ENCODE results near the gene KCNS1. TPM values are rescaled to one million over a fixed set of nuclear protein-coding genes. Genes with fewer than 3 reads are reported as not detected.

KCNS1 gene
- total RNA-seq, 1 experiment from 2014 or later, result not detected

DNA sequence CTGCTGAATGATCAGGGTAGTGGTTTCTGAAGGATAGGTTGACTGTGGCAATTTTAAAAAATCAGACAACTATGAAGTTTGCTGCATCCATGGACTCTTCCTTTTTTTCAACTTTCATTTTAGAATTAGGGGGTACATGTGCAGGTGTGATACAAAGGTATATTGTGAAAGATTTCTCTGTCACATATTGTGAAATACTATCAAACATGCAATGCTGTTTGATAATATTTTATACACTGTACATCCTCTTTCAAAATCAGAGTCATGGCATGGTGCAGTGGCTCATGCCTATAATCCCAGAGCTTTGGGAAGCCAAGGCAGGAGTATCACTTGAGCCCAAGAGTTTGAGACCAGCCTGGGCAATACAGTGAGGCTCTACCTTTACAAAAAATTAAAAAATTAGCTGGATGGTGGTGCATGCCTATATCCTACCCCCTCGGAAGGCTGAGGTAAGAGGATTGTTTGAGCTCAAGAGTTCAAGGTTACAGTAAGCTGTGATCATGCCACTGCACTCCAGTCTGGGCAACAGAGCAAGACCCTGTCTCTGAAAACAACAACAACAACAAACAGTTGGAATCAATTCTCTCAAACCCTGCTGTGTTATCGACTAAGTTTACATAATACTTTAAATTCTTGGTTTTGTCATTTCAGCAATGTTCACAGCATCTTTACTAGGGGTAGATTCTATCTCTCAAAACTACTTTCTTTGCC, 18.8 kb upstream of the KCNS1 start:
- Histone ChIP-seq H3K36me3 (ENCODE audit: low read depth, low read length) (no peaks in the 10 kb centered on the region), H3K27me3 (ENCODE audit: low read length) (no peaks in the 10 kb centered on the region), H2AFZ (ENCODE audit: low read length) (no peak overlapping the region), H3K9me3 (ENCODE audit: low read length) (no peaks in the 10 kb centered on the region), H3K4me1 (ENCODE audit: insufficient read depth, low read length) (no peaks in the 10 kb centered on the region), H3K9me2 (replicated peaks; ENCODE audit: low read length) (no peaks in the 10 kb centered on the region), H3K4me3 (ENCODE audit: low read length) (no peak overlapping the region), H3K4me2 (ENCODE audit: low read length) (no peak overlapping the region), H3K9ac (ENCODE audit: low read length) (no peak overlapping the region), H3K79me2 (ENCODE audit: low read length) (no peaks in the 10 kb centered on the region), H4K20me1 (ENCODE audit: low read length) (no peaks in the 10 kb centered on the region), H3K27ac (ENCODE audit: low read length) (no peak overlapping the region), H3F3A (ENCODE audit: low read length, unreplicated experiment) (no peaks in the 10 kb centered on the region)
- intact Hi-C loops (cut with micrococcal nuclease), result no loop called here
- POLR2A ChIA-PET (ENCODE audit: unreplicated experiment), result no interaction called here
- CTCF ChIA-PET, result no interaction called here
- DNase-seq (no peak), ATAC-seq (no peak)
- no TSS peak for BruUV-seq (replicated peaks)
- TF ChIP-seq EZH2 (IDR thresholded peaks at IDR 0.05; ENCODE audit: low read length, unreplicated experiment) (no peak), EZH2phosphoT487 (IDR thresholded peaks at IDR 0.05; ENCODE audit: borderline replicate concordance, low read length) (no peak)
- TF ChIP-seq, protein P1, sequence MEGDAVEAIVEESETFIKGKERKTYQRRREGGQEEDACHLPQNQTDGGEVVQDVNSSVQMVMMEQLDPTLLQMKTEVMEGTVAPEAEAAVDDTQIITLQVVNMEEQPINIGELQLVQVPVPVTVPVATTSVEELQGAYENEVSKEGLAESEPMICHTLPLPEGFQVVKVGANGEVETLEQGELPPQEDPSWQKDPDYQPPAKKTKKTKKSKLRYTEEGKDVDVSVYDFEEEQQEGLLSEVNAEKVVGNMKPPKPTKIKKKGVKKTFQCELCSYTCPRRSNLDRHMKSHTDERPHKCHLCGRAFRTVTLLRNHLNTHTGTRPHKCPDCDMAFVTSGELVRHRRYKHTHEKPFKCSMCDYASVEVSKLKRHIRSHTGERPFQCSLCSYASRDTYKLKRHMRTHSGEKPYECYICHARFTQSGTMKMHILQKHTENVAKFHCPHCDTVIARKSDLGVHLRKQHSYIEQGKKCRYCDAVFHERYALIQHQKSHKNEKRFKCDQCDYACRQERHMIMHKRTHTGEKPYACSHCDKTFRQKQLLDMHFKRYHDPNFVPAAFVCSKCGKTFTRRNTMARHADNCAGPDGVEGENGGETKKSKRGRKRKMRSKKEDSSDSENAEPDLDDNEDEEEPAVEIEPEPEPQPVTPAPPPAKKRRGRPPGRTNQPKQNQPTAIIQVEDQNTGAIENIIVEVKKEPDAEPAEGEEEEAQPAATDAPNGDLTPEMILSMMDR (conservative IDR thresholded peaks at IDR 0.05; ENCODE audit: low read depth, low read length), result no peak

DNA sequence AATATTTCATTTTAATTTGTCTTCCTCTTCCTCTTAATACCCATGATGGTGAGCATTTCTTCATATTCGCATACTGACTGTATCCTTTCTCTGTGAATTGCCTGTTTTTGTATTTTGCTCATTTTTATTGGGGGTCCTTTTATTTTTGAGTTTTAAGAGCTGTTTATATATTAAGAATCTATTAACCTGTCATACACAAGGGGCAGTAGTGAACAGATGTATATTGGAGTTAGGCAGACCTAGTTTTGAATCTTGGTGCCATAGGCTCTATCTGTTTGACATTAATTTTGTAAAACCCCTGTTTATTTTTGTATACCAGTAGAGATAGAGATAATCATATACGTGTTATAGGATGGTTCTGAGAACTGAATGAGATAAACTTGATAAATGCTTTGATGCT, 17.1 kb upstream of the KCNS1 start:
- no peaks in the 10 kb centered on the region for H4K20me1 ChIP-seq (ENCODE audit: low read length)
- no peak overlapping the region for H3K27ac ChIP-seq (ENCODE audit: low read length)
- no peak overlapping the region for H3K4me3 ChIP-seq (ENCODE audit: low read length)
- H3K4me1 ChIP-seq (ENCODE audit: insufficient read depth, low read length), result no peaks in the 10 kb centered on the region
- ATAC-seq (peak; percentile 56; the same call in 1 of the 2 replicates), DNase-seq (peak; percentile 31)
- H3K4me2 ChIP-seq (ENCODE audit: low read length), result no peak overlapping the region
- no peaks in the 10 kb centered on the region for H3K36me3 ChIP-seq (ENCODE audit: low read depth, low read length)
- H3F3A ChIP-seq (ENCODE audit: low read length, unreplicated experiment), result no peaks in the 10 kb centered on the region
- no peaks in the 10 kb centered on the region for H3K79me2 ChIP-seq (ENCODE audit: low read length)
- H2AFZ ChIP-seq (ENCODE audit: low read length), result no peak overlapping the region
- ChIA-PET CTCF (interaction anchor here (0.6 to 1.6 kb wide), 5 partner anchors 18 to 172 kb away, joined by 3 to 8 read pairs (median 4); no protein-coding TSS in a partner anchor), POLR2A (ENCODE audit: unreplicated experiment) (no interaction called here)
- no peaks in the 10 kb centered on the region for H3K9me2 ChIP-seq (replicated peaks; ENCODE audit: low read length)
- no peaks in the 10 kb centered on the region for H3K9me3 ChIP-seq (ENCODE audit: low read length)
- intact Hi-C loops (cut with micrococcal nuclease), result no loop called here
- BruUV-seq (replicated peaks), result no TSS peak
- no peaks in the 10 kb centered on the region for H3K27me3 ChIP-seq (ENCODE audit: low read length)
- no peak overlapping the region for H3K9ac ChIP-seq (ENCODE audit: low read length)
- no peak for TF ChIP-seq EZH2 (IDR thresholded peaks at IDR 0.05; ENCODE audit: low read length, unreplicated experiment)
- no peak for TF ChIP-seq EZH2phosphoT487 (IDR thresholded peaks at IDR 0.05; ENCODE audit: borderline replicate concordance, low read length)
- TF ChIP-seq, protein P1 (conservative IDR thresholded peaks at IDR 0.05; ENCODE audit: low read depth, low read length), result peak; percentile 58

DNA sequence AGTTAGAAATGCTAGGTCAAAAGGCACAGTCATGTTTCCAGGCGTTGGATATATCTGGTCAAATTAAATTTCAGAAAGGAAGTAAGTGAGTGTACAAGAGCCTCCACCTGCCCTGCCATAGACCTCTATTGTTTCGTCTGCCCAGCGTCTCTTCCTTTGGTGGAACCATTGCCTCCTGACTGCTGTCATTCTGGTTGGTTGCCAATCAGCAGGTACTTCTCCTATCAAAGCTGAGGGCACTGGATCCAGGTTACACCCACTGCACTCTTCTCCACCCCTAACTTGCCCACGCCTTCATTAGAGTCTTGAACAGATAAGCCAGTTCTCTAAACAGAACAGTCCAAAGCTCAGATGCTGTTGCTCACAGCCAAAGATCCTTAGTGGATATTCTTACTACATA, 16.7 kb upstream of the KCNS1 start:
- H3K27ac ChIP-seq (ENCODE audit: low read length), result no peak overlapping the region
- H3K4me1 ChIP-seq (ENCODE audit: insufficient read depth, low read length), result no peaks in the 10 kb centered on the region
- no peaks in the 10 kb centered on the region for H3K36me3 ChIP-seq (ENCODE audit: low read depth, low read length)
- DNase-seq, result peak; percentile 19
- no peak overlapping the region for H3K9ac ChIP-seq (ENCODE audit: low read length)
- H4K20me1 ChIP-seq (ENCODE audit: low read length), result no peaks in the 10 kb centered on the region
- no peak overlapping the region for H3K4me2 ChIP-seq (ENCODE audit: low read length)
- no peaks in the 10 kb centered on the region for H3K79me2 ChIP-seq (ENCODE audit: low read length)
- POLR2A ChIA-PET (ENCODE audit: unreplicated experiment), result no interaction called here
- intact Hi-C loops (cut with micrococcal nuclease), result no loop called here
- ATAC-seq, result peak; percentile 15; the same call in 1 of the 2 replicates
- BruUV-seq (replicated peaks), result no TSS peak
- H3K4me3 ChIP-seq (ENCODE audit: low read length), result no peak overlapping the region
- no peaks in the 10 kb centered on the region for H3K27me3 ChIP-seq (ENCODE audit: low read length)
- H3K9me3 ChIP-seq (ENCODE audit: low read length), result no peaks in the 10 kb centered on the region
- H3F3A ChIP-seq (ENCODE audit: low read length, unreplicated experiment), result no peaks in the 10 kb centered on the region
- CTCF ChIA-PET, result interaction anchor here (0.6 to 1.6 kb wide), 2 partner anchors 105 to 173 kb away, joined by 5 to 8 read pairs; no protein-coding TSS in a partner anchor
- TF ChIP-seq, protein P1 (conservative IDR thresholded peaks at IDR 0.05; ENCODE audit: low read depth, low read length), result no peak
- TF ChIP-seq EZH2 (IDR thresholded peaks at IDR 0.05; ENCODE audit: low read length, unreplicated experiment) (no peak), EZH2phosphoT487 (IDR thresholded peaks at IDR 0.05; ENCODE audit: borderline replicate concordance, low read length) (no peak)
- no peaks in the 10 kb centered on the region for H3K9me2 ChIP-seq (replicated peaks; ENCODE audit: low read length)
- H2AFZ ChIP-seq (ENCODE audit: low read length), result no peak overlapping the region
